Panc1 (cell line): ENCODE results near the gene SMAD5.

ENCODE experiments used
- POLR2AphosphoS5 ChIP-seq: IDR thresholded peaks from 2 replicates; pipeline ENCODE4 v1.6.1; 2012; ENCODE audit warnings: mild to moderate bottlenecking, low read depth, low read length, moderate library complexity
- TF ChIP-seq, protein P1 (sequence below): fragments of 450-650 bp; IDR thresholded peaks from 2 replicates; pipeline ENCODE4 v1.5.1; 2017; ENCODE audit warnings: mild to moderate bottlenecking

DNA sequence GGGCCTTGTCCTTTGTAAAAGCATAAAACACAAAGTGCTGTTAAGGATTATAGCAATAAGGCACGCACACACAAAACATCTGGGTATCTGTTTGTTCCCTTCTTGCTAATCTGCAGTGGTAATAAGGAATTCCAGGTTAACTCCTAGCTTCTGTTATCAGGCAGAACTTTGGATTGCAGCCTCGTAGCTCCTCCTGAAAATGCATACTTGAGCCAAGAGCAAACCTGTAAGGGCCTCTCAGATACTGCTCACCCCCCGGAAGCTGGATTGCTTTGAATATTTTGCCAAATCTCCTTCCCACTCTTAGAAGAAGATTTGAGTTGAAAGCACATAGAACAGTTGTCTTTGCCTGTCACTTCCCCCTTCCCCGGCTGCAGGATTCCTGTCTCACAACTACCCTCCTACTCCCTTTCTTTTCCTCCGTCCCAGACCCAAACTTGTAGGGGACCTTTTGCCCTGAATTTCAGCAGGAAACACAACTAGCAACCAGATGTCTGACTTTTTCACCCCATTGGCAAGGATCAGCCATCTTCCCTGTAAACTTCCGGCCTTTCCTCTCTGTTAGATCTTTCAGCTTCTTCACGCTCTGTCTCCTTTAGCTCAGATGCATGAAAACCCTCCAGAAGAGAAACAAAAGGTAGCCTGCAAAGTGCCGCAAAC is 28.2 kb upstream of the SMAD5 start:
- TF ChIP-seq, protein P1, sequence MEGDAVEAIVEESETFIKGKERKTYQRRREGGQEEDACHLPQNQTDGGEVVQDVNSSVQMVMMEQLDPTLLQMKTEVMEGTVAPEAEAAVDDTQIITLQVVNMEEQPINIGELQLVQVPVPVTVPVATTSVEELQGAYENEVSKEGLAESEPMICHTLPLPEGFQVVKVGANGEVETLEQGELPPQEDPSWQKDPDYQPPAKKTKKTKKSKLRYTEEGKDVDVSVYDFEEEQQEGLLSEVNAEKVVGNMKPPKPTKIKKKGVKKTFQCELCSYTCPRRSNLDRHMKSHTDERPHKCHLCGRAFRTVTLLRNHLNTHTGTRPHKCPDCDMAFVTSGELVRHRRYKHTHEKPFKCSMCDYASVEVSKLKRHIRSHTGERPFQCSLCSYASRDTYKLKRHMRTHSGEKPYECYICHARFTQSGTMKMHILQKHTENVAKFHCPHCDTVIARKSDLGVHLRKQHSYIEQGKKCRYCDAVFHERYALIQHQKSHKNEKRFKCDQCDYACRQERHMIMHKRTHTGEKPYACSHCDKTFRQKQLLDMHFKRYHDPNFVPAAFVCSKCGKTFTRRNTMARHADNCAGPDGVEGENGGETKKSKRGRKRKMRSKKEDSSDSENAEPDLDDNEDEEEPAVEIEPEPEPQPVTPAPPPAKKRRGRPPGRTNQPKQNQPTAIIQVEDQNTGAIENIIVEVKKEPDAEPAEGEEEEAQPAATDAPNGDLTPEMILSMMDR = no peak
- TF ChIP-seq POLR2AphosphoS5 = no peak
